HL-60 (cell line): ENCODE measurements around the gene RAB3IP.

Experiments
- DNase-seq, 2 experiments: peaks; one replicate each; pipeline ENCODE4 v3.0.0-alpha.2; 2010 to 2020; ENCODE audit warnings: low read depth in 1 of 2, low spot score in 1 of 2
- H3K27ac ChIP-seq: fragments of 250-450 bp; sonication (Bioruptor Pico); replicated peaks from 2 replicates; pipeline ENCODE4 v1.5.1; 2020; ENCODE audit warnings: mild to moderate bottlenecking, moderate library complexity
- H3K27me3 ChIP-seq: fragments of 250-450 bp; sonication (Bioruptor Pico); 2 replicates; pipeline ENCODE4 v1.5.1; 2021; ENCODE audit warnings: mild to moderate bottlenecking, moderate library complexity; ENCODE audit not compliant: insufficient read depth, poor library complexity, severe bottlenecking
- H3K4me3 ChIP-seq: replicated peaks from 2 replicates; pipeline ENCODE4 v1.5.1; 2011; ENCODE audit warnings: mild to moderate bottlenecking, control low read depth, low read length; ENCODE audit not compliant: insufficient read depth
- GABPA ChIP-seq: IDR thresholded peaks from 2 replicates; pipeline ENCODE4 v1.6.1; 2012; ENCODE audit warnings: low read depth
- POLR2AphosphoS5 ChIP-seq: IDR thresholded peaks from 2 replicates; pipeline ENCODE4 v1.6.1; 2012; ENCODE audit warnings: low read depth
- SPI1 ChIP-seq: IDR thresholded peaks from 2 replicates; pipeline ENCODE4 v1.6.1; 2012; ENCODE audit warnings: low read depth, mild to moderate bottlenecking, borderline replicate concordance
- TF ChIP-seq, protein P1 (sequence below): IDR thresholded peaks from one replicate; pipeline ENCODE4 v1.5.1; 2011; ENCODE audit warnings: low read length, control low read depth, inconsistent platforms; ENCODE audit not compliant: insufficient read depth
- TF ChIP-seq, protein P2 (sequence below): IDR thresholded peaks from 2 replicates; pipeline ENCODE4 v1.6.1; 2012; ENCODE audit warnings: low read depth; ENCODE audit not compliant: insufficient replicate concordance

The RAB3IP gene

DNA sequence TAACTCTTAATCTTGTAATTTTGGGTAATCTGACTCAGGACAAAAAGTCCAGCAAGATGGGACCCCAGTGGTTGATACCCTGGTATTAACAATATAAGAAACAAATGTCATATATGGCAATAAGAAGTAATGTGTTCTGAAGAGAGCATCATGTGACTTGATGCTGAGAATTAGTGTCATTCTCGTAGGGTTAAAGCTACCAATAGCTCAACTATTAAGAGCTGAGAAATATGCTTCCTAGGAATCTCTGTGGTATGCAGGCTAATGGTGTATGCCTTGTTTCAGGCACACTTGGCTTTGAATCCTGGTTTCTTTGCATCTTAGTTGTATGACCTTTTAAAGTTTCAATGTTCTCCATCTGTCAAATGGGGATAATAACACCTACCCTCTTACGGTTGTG is 95.5 kb downstream of the RAB3IP start:
- Histone ChIP-seq H3K4me3 (no peak overlapping the region), H3K27me3 (no peaks in the 10 kb centered on the region), H3K27ac (no peak overlapping the region)
- no peak for DNase-seq
- no peak for TF ChIP-seq GABPA
- TF ChIP-seq, protein P1, sequence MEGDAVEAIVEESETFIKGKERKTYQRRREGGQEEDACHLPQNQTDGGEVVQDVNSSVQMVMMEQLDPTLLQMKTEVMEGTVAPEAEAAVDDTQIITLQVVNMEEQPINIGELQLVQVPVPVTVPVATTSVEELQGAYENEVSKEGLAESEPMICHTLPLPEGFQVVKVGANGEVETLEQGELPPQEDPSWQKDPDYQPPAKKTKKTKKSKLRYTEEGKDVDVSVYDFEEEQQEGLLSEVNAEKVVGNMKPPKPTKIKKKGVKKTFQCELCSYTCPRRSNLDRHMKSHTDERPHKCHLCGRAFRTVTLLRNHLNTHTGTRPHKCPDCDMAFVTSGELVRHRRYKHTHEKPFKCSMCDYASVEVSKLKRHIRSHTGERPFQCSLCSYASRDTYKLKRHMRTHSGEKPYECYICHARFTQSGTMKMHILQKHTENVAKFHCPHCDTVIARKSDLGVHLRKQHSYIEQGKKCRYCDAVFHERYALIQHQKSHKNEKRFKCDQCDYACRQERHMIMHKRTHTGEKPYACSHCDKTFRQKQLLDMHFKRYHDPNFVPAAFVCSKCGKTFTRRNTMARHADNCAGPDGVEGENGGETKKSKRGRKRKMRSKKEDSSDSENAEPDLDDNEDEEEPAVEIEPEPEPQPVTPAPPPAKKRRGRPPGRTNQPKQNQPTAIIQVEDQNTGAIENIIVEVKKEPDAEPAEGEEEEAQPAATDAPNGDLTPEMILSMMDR = no peak
- no peak for TF ChIP-seq SPI1
- TF ChIP-seq, protein P2, sequence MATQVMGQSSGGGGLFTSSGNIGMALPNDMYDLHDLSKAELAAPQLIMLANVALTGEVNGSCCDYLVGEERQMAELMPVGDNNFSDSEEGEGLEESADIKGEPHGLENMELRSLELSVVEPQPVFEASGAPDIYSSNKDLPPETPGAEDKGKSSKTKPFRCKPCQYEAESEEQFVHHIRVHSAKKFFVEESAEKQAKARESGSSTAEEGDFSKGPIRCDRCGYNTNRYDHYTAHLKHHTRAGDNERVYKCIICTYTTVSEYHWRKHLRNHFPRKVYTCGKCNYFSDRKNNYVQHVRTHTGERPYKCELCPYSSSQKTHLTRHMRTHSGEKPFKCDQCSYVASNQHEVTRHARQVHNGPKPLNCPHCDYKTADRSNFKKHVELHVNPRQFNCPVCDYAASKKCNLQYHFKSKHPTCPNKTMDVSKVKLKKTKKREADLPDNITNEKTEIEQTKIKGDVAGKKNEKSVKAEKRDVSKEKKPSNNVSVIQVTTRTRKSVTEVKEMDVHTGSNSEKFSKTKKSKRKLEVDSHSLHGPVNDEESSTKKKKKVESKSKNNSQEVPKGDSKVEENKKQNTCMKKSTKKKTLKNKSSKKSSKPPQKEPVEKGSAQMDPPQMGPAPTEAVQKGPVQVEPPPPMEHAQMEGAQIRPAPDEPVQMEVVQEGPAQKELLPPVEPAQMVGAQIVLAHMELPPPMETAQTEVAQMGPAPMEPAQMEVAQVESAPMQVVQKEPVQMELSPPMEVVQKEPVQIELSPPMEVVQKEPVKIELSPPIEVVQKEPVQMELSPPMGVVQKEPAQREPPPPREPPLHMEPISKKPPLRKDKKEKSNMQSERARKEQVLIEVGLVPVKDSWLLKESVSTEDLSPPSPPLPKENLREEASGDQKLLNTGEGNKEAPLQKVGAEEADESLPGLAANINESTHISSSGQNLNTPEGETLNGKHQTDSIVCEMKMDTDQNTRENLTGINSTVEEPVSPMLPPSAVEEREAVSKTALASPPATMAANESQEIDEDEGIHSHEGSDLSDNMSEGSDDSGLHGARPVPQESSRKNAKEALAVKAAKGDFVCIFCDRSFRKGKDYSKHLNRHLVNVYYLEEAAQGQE = no peak
- TF ChIP-seq POLR2AphosphoS5 = no peak

- Histone ChIP-seq H3K4me3 (no peak overlapping the region), H3K27me3 (no peaks in the 10 kb centered on the region), H3K27ac (no peak overlapping the region)
- no peak for DNase-seq
- no peak for TF ChIP-seq GABPA
- TF ChIP-seq POLR2AphosphoS5 = no peak
- TF ChIP-seq, protein P1 = no peak
- TF ChIP-seq, protein P2 = no peak
- TF ChIP-seq SPI1 = no peak
Observed at GRCh38 chr12:69834576-69834975, 95.9 kb downstream of the RAB3IP start.

DNA sequence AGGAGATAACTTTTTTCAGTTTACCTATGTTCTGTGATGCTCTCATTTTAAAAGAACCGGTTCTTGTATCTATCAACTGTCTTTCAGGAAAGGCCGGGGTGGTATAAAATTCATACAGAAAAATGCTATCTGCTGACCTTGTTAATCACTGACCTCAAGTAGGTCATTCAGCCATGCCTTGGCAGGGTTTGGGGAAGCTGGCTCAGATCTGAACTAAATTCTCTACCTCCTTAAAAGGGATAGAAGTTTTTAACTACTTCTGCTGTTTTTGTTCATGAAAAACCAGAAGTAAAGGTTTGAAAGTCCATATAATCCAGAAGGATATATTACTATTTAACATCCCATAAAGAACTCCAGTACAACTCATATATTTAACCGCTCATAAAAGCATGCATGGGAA is 96.4 kb downstream of the RAB3IP start:
- Histone ChIP-seq H3K27ac (no peak overlapping the region), H3K4me3 (no peak overlapping the region), H3K27me3 (no peaks in the 10 kb centered on the region)
- no peak for DNase-seq
- no peak for TF ChIP-seq GABPA
- TF ChIP-seq, protein P1 = no peak
- TF ChIP-seq POLR2AphosphoS5 = no peak
- TF ChIP-seq SPI1 = no peak
- TF ChIP-seq, protein P2 = no peak
